Bone marrow (tissue), 2 donors: ENCODE data around the gene SHISAL1.

ENCODE experiments used
- DNase-seq, 2 donors: peaks; one replicate each; lab custom pipeline; 2025; lab: John Stamatoyannopoulos, UW

The SHISAL1 gene

DNA sequence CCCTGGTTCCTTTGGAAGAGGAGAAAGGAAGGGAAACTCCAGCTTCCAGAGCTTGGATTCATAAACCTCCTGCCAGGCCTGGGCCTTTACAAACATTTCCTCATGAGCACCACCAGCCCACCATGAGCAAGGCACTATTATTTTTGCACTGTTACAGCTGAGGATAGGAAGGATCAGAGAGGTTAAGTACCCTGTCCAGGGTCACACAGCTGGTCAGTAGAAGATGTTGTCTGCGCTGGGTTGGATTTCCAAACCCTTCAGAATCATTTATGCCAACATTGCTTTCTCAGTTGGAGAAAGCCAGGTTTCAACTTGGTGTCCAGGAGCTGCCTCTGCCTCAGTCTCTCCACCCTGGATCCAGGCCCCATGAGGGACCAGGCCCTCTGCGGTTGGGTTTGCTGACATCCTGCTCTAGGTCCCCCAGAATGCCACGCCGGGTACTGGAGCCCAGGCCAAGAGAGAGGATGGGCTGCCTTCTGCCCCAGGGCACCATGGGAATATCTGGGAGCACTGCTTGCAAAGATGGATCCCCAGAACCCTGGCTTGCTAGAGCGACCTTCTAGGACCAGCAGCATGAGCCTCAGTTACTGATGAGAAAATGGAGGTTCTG is 29.7 kb upstream of the SHISAL1 start:
- DNase-seq: no peak

DNA sequence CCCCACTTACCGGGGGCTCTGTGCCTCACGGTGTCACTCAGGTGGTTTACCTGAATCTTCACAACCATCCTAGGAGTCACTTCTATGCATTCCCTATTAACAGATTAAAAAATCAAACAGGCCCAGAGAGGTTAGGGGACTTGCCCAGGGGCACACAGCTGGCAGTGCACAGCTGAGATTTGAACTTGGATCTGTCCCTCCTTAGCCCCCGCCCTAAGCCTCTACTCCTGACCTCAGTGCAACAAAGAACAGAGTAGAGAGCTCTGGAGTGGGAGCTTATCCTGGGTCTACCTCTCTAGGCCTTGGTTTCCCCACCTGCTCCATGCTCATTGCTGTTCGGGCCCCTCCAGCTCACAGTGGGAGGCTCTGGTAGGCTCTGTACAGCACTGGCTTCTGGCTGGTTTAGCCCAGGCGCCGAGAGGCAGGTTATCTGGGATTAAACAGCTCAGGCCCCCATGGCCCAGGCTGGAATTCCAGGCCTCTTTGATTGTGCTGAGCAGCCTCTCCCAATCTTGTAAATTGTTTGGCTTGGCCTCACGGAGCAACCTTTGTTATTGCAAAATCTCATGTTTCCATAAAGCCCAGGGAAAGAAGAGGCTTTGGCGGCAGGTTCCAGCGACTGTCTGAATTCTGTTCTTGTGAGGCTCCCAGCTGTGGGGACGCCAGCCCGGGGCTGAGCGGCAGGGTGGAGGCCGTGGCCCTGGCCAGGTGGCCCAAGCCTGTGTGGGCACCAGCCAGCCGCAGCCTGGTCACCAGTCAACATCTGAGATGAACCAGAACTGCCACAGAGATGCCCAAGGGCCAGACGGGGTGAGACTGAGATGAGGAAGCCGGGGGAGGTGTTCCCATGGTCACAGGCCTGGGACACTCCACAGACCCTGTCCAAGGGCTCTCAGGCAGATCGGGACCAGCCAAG is 28.9 kb upstream of the SHISAL1 start:
- no peak for DNase-seq

DNA sequence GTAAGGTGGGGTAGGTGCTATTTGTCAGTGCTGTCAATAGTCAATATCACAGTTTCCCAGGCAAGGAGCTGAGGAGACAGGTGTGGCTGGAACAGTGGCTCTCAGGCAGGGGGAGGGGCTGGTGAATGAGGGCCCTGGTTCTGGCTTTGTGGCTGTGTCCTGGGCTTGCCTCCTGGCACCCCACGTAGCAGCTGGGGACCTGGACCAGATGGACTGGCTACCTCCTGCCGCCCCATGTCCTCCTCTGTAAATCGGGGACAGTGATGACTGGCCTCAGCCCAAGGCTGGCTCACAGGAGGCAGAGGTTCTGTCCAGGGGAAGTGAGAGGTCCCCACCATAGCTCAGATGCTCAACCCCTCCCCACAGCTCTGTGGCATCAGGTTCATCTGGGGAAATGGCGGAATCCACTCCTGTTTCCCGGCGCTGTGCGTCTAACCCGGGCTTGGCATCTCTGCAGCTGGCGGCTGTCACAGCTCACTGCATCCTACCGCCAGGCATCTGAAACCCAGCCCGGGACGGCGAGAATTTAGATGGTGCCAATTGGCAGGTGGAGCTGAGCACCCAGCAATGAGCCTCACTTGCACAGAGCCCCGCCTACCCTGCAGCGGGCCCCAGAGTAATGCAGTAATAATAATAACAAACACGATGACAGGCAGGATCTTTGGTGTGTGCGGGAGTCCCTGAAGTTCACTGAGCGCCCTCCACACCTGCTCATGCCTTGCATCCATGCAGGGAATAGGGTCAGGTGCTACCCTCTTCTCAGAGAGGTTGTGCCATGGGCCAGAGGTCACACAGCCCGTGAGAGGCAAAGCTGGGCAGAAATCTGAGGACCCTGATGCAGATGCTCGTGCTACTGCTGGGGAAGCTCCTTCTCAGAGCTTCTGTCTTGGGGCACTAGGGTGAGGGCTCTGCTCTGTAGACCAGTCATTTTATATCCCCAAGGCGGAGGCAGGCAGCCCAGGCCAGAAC is 27.8 kb upstream of the SHISAL1 start:
- no peak for DNase-seq

DNA sequence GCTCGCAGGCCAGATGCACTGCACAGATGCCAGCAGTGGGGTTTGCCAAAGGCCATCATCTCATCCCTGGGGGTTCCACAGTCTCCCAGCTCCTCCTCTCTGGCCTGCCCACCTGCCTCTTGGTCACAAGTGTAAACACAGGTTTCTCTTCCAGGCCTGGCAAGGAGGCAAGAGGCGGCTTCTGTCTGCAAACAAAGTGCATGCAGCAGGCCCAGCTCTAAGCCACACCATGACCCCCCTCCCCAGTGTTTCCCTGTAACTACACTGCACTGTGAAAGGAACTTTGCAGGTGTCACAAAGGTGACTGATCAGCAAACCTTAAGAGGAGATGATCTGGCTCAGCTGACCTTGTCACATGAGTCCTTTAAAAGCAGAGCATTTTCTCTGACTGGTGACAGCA is 26.2 kb upstream of the SHISAL1 start:
- no peak for DNase-seq

DNA sequence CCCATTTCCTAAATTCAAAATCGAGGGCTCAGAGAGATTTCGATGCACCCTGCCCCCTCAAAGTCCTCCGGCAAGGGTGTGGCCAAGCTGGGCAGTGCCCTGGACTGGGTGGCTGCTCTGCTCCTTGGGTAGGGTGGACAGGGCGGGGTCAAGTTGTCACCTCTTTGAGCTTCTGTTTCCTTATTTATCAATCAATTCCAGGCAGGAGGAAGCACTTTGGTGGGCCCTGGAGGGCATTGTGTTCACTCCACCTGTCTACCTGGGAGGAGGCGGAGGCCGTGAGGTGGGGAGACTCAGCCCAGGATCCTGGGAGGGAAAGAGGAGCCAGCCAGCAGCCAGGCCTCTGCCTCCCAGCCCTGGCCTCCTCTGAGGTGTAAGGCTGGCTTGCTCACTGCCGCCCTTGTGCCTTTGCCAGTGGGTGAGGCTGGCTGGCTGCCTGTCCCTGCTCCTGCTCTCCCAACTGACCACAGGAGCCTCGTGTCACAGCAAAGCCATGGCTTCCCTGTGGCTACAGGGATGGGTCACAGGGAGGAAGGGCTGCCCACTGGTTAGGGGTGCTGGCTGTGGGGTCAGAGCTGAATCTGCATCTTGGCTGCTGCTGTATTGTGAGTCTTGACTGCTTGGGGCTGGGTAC is 25.5 kb upstream of the SHISAL1 start:
- no peak for DNase-seq

DNA sequence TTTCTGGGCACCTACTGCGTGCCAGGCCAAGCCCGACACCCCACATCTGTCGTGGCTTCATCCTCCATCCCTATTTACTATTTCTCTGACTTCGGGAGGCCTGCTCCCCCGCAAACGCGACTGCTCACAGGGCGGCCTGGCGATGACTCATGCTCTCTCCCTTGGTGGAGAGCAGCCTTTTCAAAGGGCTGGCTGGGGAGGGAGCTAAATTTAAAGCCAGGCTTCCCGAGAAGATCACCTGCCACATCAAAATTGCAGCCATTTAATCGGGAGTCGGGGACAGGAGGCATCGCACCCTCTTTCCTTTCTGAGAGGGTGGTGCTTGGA is 24.9 kb upstream of the SHISAL1 start:
- no peak for DNase-seq

DNA sequence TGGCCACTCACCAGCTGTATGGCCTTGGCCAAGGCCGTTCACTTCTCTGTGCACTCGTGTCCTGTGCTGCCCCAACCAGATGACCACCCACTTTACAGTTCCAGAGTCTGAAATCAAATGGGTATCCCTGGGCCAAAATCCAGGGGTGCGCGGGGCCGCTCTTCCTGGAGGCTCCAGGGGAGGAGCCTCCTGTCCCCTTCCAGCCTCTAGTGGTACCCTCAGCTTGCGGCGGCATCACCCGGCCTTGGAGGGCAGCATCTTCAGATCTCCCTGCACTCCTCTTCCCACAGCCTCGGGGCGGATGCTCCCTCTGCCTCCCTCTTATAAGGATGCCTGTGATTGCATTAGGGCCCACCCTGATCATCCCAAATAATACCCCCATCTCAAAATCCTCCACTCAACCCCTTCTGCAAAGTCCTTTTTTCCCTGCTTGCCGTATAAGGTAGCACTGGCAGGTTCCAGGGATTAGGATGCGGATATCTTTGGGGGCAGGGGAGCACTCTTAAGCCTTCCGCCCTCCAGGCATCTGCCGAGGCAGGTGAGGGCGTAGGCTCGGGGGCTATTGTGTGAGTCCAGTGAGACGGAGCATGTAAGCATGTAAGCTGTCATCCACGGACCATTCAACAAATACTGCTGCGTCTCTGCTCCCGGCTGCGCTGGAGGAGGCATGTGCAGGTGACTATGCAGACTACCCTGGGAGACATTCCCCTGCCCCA is 24.4 kb upstream of the SHISAL1 start:
- no peak for DNase-seq

DNA sequence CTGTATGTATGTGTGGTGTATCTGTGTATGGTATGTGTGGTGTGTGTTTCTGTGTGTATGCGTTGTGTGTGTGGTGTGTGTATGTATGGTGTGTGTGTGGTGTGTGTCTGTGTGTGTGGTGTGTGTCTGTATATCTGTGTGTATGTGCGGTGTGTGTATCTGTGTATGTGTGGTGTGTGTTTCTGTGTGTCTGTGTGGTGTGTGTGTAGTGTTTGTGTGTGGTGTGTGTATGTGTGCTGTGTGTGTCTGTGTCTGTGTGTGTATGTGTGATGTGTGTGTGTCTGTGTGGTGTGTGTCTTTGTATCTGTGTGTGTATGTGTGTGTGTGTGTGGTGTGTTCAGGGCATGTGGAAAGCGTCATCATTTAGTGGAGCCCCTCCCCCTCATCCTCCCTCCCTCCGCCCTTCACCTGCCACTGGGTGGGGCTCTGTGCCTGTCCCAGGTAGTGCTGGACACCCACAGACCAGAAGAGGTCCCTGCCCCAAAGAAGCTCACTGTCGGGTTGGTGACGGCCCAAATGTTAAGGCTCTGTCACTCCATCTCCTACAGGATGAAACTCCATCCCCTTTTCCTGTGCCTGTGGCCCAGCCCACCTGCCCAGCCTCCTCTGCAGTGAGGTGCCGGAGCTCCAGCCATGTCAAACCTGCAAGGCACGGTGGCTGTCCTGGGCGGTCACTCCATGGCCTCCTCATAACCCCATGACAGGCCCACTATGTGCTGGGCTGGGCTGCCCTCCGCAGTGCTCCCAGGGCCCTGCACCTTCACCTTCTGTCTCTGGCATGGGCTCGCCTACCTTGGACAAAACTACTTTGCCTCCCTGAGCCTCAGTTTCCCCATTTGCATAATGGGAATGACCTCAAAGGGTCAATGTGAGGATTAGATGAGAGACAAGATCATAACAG is 23.4 kb upstream of the SHISAL1 start:
- DNase-seq: no peak

DNA sequence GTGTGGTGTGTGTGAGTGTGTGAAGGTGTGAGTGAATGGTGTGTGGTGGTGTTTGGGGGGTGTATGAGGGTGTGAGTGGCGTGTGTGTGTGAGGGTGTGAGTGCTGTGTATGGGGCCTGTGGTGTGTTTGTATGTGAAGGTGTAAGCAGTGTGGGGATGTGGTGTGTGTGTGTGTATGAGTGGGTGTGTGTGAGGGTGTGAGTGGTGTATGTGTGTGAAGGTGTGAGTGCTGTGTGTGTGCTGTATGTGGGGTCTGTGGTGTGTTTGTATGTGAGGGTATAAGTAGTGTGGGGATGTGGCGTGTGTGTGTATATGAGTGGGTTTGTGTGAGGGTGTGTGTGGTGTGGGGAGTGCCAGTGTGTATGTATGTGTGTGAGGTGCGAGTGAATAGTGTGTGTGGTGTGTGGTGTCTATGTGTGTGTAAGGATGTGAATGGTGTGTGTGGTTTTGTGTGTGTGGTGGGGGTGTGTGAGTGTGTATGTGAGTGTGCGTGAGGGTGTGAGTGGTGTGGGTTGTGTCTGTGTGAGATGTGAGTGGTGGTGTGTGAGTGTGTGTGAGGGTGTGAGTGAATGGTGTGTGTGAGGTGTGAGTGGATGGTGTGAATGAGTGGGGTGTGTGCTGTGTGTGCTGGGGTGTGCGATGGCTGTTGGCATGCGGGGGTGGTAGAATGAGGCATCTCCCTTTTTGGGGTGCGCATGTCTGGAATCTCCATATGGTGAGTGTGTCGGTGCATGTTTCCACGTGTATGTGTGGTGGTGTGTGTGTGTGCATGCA is 22.5 kb upstream of the SHISAL1 start:
- no peak for DNase-seq

DNA sequence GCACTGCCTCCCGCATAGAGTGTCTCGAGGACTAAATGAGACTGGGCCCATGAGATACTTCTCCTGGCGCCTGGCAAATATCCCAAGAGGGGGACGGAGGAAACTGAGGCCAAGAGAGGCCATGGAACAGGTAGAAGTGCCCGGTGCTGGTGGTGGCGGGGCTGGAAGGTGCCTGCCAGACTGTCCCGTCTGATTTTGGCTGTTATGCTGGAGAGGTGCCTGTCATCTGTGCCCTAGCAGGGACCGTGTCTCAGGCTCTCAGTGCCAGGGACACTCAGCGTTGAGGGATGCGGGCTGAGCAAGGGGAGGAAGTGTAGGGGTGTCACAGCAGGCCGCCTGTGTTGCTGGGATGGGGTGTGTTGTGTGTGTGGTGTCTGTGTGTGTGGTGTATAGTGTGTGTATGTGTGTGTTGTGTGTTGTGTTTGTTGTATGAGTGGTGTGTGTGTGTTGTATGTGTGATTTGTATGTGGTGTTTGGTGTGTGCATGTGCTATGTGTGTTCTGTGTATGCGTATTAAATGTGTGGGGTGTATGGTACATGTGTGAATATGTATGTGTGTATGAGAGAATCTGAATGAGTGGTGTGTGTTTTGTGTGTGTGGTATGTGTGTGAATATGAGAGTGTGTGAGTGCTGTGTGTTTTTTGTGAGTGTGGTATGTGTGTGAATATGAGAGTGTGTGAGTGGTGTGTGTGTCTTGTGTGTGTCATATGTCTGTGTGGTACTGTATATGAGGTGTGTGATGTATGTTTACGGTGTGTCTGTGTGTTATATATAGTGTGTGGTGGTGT is 21.3 kb upstream of the SHISAL1 start:
- DNase-seq: no peak

DNA sequence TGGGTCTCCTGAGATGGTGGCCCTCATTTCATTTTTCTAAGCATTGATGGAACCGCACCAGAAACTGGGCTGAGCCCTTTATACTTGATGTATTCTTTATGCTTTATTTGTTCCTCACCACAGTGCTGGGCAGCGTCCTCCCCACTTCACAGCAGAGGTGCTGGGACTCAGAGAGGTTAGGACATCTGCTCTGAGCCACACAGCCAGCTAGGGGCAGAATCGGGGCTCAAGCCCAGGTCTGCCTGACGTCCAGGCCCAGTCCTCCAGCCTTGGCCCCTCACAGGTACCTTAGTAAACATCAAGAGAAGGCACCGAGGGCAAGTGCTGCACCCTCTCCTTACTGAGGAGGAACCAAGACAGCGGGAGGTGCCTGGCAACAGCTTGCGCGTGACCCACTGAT is 20.2 kb upstream of the SHISAL1 start:
- no peak for DNase-seq

DNA sequence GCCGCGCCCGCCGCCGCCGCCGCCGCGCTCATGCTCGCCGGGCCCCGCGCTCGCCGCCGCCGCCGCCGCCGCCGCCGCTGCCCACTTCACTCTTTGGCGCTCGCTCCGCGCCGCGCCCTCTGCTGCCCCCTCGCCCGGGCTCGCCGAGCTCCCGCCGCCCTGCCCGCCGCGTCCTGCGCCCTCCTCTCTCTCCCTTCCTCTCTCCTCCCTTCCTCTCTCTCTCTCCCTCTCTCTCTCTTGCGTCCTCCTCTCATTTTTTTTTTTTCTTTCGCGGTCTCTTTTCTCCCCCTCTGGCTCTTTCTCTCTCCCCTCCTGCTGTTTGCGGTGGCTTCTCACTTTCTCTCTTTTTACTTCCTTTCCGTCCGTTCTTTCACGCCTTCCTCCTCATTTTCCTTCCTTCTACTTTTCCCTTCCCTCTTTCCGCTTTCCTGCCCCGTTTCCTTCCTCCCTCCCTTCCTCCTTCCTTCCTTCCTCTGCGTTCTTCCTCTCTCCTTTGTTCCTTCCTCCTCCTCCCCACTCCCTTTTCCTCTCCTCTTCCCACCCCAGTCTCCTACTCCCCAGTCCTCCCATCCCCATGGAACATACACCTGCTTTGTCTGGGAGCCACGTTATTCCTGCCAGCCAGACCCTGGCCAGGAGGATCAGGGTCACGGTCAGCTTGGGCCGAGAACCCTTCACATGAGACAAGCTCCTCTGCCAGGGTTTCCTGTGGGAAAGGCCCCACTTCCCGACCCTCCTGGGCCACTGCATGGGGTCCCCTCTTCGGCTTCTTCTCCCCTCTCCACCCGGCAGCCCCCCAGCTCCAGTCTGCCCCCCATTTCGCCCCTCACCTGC is 19.3 kb upstream of the SHISAL1 start:
- DNase-seq: no peak

DNA sequence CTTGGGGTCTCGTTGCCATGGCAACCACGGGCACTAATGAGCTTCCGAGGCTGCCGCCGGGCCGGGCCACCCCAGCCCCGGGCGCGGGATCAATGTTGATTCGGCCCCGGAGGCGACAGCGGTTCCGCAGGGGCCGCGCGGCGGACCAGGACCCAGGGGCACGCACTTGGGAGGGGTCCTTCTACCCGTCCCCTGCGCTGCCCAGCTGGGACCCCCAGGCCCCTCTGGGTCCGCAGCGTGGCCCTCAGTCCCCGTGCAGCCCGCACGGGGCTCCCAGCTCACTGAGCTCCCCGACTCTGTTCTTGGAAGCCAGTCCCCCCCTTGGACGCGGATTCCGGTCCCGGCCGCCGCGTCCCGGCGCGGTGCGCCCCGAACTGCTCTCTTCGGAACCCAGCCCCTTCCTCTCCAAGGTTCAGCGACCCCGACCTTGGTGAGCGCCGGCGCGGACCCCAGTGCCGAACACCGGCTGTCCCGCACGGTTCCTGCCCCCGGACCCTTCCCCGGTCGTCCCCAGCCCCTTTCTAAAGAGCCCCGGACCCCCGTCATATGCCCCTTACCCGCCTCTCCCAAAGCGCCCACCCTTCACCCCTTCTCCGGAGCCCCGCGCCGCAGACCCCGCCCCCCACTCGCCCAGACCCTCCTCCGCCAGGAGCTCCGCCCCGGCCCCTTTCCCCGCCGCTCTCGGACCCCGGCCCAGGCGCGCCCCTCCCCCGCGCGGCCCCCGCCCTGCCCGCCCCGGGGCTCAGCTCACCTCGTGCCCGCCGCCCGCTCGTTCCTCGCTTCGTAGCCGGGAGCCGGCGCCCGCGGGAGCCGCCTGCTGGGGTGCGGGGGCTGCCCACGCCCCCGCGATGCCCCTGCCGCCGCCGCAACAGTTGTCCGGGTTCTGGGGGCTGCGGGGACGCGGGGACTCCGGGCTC is 18.3 kb upstream of the SHISAL1 start:
- DNase-seq: no peak

DNA sequence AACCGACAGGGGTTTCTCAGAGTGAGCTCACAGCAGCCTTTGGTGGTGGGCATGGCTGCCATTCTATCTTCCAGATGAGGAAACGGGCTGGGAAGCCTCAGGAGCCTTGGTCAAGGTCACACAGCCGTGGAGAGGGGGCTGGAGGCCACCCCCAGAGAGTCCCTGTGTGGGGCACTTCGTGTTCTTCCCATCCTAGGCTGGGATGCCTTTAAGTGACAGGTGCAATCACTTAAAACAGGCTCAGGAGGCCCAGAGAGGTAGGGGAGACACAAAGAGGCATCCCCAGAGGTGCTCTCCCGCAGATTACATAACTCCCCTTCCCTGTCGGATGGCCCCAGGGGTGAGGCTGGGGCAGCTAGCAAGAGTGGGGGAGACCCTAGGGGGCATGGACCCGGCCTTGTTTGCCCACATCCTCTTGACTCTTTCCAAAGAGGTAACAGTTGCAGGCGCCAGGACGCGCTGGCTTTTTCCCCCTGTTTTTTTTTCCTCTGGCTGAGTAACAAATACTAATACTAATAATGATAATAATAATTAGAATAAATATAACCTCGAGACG is 17.5 kb upstream of the SHISAL1 start:
- no peak for DNase-seq

DNA sequence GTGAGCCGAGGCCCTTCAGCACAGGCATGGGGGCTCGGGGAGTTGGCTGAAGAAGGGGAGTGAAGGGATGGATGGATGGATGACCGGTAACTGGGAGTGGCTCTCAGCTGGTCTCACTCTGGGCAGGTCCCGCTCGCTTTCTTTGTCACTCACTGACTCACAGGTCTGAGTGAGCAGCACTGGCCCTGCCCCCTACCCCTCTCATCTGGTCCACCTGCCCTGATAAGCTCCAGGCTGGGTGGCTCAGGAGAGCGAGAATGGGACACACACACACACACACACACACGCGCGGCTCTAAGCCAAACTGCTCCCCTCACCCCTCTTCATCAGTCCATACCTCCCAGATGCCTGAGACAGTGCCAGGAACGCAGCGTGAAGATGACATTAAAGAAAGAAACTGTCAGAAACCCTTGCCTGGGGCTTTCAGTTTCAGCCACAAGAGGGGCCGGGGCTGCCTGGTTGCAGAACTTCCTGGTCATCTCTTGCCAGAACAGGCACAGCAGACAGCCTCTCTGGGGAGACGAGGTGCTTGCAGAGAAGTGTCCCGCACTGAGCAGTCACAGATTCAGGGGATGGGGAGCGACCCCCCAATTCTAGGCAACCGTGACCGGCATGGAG is 16.5 kb upstream of the SHISAL1 start:
- no peak for DNase-seq

DNA sequence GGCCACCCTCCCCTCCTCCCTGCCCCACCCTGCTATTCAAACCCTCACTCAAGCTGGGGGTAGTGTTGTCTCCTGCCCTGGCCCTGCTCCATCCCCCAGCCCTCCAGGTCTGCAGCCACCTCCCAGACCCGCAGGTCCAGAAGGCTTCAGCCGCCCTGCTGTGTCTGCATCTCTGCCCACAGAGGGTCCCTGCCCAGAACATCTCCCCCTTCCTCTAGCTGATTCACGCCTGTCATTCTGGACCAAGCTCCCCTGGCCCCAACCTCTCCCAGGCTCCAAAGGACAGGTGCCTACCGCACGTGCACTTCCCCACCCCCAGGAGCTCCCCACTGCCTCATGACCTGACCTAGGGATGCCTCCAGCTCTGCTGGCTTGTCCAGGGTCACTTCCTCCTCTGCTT is 16.0 kb upstream of the SHISAL1 start:
- DNase-seq: no peak
